ENCODE data around the gene RASAL3.

GRCh38 chr19:15421721-15422260 is 42.6 kb downstream of the RASAL3 start:
- TF ChIP-seq, protein P1, sequence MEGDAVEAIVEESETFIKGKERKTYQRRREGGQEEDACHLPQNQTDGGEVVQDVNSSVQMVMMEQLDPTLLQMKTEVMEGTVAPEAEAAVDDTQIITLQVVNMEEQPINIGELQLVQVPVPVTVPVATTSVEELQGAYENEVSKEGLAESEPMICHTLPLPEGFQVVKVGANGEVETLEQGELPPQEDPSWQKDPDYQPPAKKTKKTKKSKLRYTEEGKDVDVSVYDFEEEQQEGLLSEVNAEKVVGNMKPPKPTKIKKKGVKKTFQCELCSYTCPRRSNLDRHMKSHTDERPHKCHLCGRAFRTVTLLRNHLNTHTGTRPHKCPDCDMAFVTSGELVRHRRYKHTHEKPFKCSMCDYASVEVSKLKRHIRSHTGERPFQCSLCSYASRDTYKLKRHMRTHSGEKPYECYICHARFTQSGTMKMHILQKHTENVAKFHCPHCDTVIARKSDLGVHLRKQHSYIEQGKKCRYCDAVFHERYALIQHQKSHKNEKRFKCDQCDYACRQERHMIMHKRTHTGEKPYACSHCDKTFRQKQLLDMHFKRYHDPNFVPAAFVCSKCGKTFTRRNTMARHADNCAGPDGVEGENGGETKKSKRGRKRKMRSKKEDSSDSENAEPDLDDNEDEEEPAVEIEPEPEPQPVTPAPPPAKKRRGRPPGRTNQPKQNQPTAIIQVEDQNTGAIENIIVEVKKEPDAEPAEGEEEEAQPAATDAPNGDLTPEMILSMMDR (conservative IDR thresholded peaks at IDR 0.05 in 1 of 2, IDR thresholded peaks at IDR 0.05 in 1 of 2; ENCODE audit: low read depth in 1 of 2, low read length in 2 of 2): no peak
- TF ChIP-seq EZH2 (IDR thresholded peaks at IDR 0.05; ENCODE audit: low read length, missing control alignments): no peak

All from fibroblast of lung (primary cell).